K562 (cell line): ENCODE data around the gene MAST1. TPM values are rescaled to one million over a fixed set of nuclear protein-coding genes. Genes with fewer than 3 reads are reported as not detected.
A peak's percentile ranks its signal among the peaks of the same experiment; 100 is the strongest.

Source experiments
- CBX8 ChIP-seq: fragments of 200-600 bp; sonication (generic); IDR thresholded peaks from 2 replicates; pipeline ENCODE4 v1.6.1; 2012; ENCODE audit warnings: borderline replicate concordance, mixed run types, low read depth, mild to moderate bottlenecking, moderate library complexity, mixed read lengths, low read length, control low read depth, inconsistent platforms; ENCODE audit not compliant: poor library complexity, severe bottlenecking; ENCODE audit errors: extremely low read depth
- EP300 ChIP-seq: IDR thresholded peaks from 2 replicates; pipeline ENCODE4 v1.6.1; 2012; ENCODE audit warnings: low read length, improper control_type of control experiment
- JUN ChIP-seq, 2 experiments: sonication (generic) in 1 of 2; formaldehyde crosslinking in 1 of 2; IDR thresholded peaks; 2 replicates each; pipeline versions ENCODE4 v1.6.1 to v1.8.0; 2012 to 2022; ENCODE audit warnings: borderline replicate concordance in 2 of 2, mild to moderate bottlenecking in 2 of 2, improper control_type of control experiment in 1 of 2, low read depth in 1 of 2, low read length in 1 of 2, missing genetic modification reagents in 1 of 2
- MEF2A ChIP-seq: IDR thresholded peaks from 2 replicates; pipeline ENCODE4 v1.6.1; 2011; ENCODE audit warnings: low read depth, mild to moderate bottlenecking, low read length, moderate library complexity; ENCODE audit not compliant: control insufficient read depth
- NELFE ChIP-seq: IDR thresholded peaks from 2 replicates; pipeline ENCODE4 v1.6.1; 2011; ENCODE audit warnings: mild to moderate bottlenecking; ENCODE audit not compliant: insufficient read depth, insufficient read length
- NRF1 ChIP-seq, 2 experiments: fragments of 450-650 bp; IDR thresholded peaks in 1 of 2; conservative IDR thresholded peaks in 1 of 2; 2 replicates each; pipeline ENCODE4 v1.6.1; 2014; ENCODE audit warnings: mild to moderate bottlenecking in 2 of 2
- PCBP1 ChIP-seq: fragments of 200-400 bp; formaldehyde crosslinking; IDR thresholded peaks from 2 replicates; pipeline ENCODE4 v1.6.1; 2018; ENCODE audit warnings: mild to moderate bottlenecking, low read depth, low read length; ENCODE audit not compliant: poor library complexity, severe bottlenecking
- RBM14 ChIP-seq: fragments of 200-400 bp; formaldehyde crosslinking; IDR thresholded peaks from 2 replicates; pipeline ENCODE4 v1.6.1; 2018; ENCODE audit warnings: low read depth, mild to moderate bottlenecking, low read length, moderate library complexity, borderline replicate concordance; ENCODE audit not compliant: insufficient read depth
- SOX6 ChIP-seq: fragments of 450-650 bp; IDR thresholded peaks from 2 replicates; pipeline ENCODE4 v1.6.1; 2014; ENCODE audit warnings: mild to moderate bottlenecking
- TCFL5 ChIP-seq: fragments of 250-450 bp; sonication (Bioruptor Pico); conservative IDR thresholded peaks from 2 replicates; pipeline ENCODE4 v1.6.1; 2021; ENCODE audit warnings: mild to moderate bottlenecking, moderate library complexity, matching md5 sums
- ZEB2 ChIP-seq: fragments of 450-650 bp; IDR thresholded peaks from 2 replicates; pipeline ENCODE4 v1.6.1; 2016
- ZKSCAN8 ChIP-seq: fragments of 200-800 bp; sonication (Bioruptor generic); IDR thresholded peaks from 2 replicates; pipeline ENCODE4 v1.6.1; 2016; ENCODE audit warnings: missing genetic modification characterization, missing compliant biosample characterization
- ZNF586 ChIP-seq: fragments of 450-650 bp; formaldehyde crosslinking; conservative IDR thresholded peaks from 2 replicates; pipeline ENCODE4 v1.4.0; 2020; ENCODE audit warnings: mild to moderate bottlenecking, moderate library complexity
- ZNF830 ChIP-seq: fragments of 250-450 bp; sonication (Bioruptor Pico); IDR thresholded peaks from 2 replicates; pipeline ENCODE4 v1.5.0; 2021; ENCODE audit warnings: mild to moderate bottlenecking
- polyA plus RNA-seq, 8 experiments: library from polyadenylated mRNA; depleted of rRNA in 4 of 8; stranded (reverse) in 5 of 8; unstranded in 3 of 8; fragments of >200 nt; fragmentation: Nextera tagmentation in 2 of 8; fragmentation: Illumina TruSeq in 1 of 8; extraction: Ambion mirVana in 2 of 8; extraction: Trizol in 1 of 8; gene quantifications; 2 replicates each; pipeline versions ENCODE4 v1.2.1 to v1.2.3, GENCODE V29; 2011 to 2014; ENCODE audit warnings: inconsistent platforms in 1 of 8, missing spikeins in 1 of 8
- total RNA-seq, 7 experiments: library from RNA; depleted of rRNA in 6 of 7; stranded (reverse); fragments of >200 nt in 6 of 7; fragmentation: Illumina TruSeq in 2 of 7; extraction: Trizol in 2 of 7; gene quantifications; 2 replicates each; pipeline versions ENCODE4 v1.2.1 to v1.2.3, GENCODE V29; 2011 to 2021; ENCODE audit warnings: low replicate concordance in 1 of 7
- TF ChIP-seq, protein P1 (sequence below): fragments of 250-450 bp; sonication (Bioruptor Pico); IDR thresholded peaks from 2 replicates; pipeline ENCODE4 v1.8.0; 2021; ENCODE audit warnings: mild to moderate bottlenecking, moderate library complexity
- TF ChIP-seq, protein P2 (sequence below), 2 experiments: fragments of 450-650 bp; IDR thresholded peaks; 2 replicates each; pipeline ENCODE4 v1.6.1; 2016
- TF ChIP-seq, protein P3 (sequence below): fragments of 450-650 bp; formaldehyde crosslinking; conservative IDR thresholded peaks from 2 replicates; pipeline ENCODE4 v1.4.0; 2022; ENCODE audit warnings: mild to moderate bottlenecking, missing genetic modification characterization
- TF ChIP-seq, protein P4 (sequence below), 3 experiments: fragments of 200-800 bp in 1 of 3; fragments of 250-450 bp in 1 of 3; fragments of 450-650 bp in 1 of 3; sonication (Bioruptor Pico) in 1 of 3; sonication (Bioruptor generic) in 1 of 3; formaldehyde crosslinking in 1 of 3; IDR thresholded peaks; 2 replicates each; pipeline versions ENCODE4 v1.6.1 to v1.8.0; 2016 to 2022; ENCODE audit warnings: mild to moderate bottlenecking in 2 of 3, missing genetic modification characterization in 2 of 3, missing compliant biosample characterization in 1 of 3, moderate library complexity in 1 of 3

Gene MAST1
- total and polyA plus RNA-seq, 9 of the 15 experiments (the other 6 are each of a cell fraction or from before 2014, with no cell fraction given) = 0.48 to 10.3 (median 3.9) TPM

DNA sequence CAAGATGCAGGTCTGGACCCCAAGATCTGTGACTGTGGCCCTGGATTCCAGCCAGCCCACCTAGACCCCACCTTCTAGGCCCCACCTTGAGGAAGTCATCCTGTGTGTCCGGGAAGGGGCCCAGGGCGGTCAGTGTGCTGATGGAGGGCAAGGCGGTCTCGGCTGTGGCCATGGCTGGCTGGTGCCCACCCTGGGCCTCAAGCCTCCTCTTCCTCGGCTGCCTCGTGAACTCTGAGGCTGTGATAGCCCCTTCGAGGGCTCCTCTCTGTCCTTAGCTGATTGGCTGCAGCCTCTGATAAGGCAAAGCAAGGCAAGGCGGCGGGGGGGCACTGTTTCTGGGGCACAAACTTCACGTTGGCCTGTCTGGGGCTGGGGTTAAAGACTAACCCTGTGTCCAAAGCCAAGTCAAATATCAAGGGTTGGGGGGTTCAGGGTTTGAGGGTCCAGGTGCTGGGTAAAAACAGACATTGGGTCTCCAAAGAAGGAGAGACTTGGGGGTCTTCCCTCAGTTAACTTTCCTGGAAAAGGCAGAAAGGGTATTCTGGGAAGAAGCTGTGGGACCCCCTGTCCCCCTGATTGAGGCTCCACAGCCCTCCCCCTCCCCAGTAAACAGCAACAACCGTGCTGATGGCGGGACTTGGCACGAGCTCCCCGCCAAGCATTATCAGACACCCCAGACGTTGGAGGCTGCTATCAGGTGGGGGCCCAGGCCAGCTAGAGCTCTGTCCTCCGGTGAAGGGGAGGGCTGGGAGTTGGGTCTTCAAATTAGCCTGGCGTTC lies 48.8 kb downstream of the MAST1 start, which contains the start of gene KLF1 (continued):
- TF ChIP-seq ZKSCAN8 (CRISPR knock-in tag) (peak; percentile 23; the same call in 1 of the 2 replicates), ZNF830 (CRISPR knock-in tag) (no peak), MEF2A (no peak), ZEB2 (no peak), NELFE (no peak), RBM14 (no peak), JUN (IDR thresholded peaks at IDR 0.05; ENCODE audit: borderline replicate concordance, low read depth, low read length) (no peak), JUN (CRISPR knock-in tag; IDR thresholded peaks at IDR 0.05; ENCODE audit: borderline replicate concordance) (no peak), PCBP1 (no peak), NRF1 (conservative IDR thresholded peaks at IDR 0.05 in 1 of 2, IDR thresholded peaks at IDR 0.05 in 1 of 2) (no peak), EP300 (peak; percentile 90), CBX8 (no peak), SOX6 (peak; percentile 79), TCFL5 (no peak), ZNF586 (CRISPR knock-in tag) (no peak)
- TF ChIP-seq, protein P1, sequence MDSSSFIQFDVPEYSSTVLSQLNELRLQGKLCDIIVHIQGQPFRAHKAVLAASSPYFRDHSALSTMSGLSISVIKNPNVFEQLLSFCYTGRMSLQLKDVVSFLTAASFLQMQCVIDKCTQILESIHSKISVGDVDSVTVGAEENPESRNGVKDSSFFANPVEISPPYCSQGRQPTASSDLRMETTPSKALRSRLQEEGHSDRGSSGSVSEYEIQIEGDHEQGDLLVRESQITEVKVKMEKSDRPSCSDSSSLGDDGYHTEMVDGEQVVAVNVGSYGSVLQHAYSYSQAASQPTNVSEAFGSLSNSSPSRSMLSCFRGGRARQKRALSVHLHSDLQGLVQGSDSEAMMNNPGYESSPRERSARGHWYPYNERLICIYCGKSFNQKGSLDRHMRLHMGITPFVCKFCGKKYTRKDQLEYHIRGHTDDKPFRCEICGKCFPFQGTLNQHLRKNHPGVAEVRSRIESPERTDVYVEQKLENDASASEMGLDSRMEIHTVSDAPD (CRISPR knock-in tag) = no peak
- TF ChIP-seq, protein P2, sequence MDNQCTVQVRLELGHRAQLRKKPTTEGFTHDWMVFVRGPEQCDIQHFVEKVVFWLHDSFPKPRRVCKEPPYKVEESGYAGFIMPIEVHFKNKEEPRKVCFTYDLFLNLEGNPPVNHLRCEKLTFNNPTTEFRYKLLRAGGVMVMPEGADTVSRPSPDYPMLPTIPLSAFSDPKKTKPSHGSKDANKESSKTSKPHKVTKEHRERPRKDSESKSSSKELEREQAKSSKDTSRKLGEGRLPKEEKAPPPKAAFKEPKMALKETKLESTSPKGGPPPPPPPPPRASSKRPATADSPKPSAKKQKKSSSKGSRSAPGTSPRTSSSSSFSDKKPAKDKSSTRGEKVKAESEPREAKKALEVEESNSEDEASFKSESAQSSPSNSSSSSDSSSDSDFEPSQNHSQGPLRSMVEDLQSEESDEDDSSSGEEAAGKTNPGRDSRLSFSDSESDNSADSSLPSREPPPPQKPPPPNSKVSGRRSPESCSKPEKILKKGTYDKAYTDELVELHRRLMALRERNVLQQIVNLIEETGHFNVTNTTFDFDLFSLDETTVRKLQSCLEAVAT (IDR thresholded peaks at IDR 0.05) = peak in 1 of 2 experiments; percentile 63; a peak in 2 of 4 replicates
- TF ChIP-seq, protein P3, sequence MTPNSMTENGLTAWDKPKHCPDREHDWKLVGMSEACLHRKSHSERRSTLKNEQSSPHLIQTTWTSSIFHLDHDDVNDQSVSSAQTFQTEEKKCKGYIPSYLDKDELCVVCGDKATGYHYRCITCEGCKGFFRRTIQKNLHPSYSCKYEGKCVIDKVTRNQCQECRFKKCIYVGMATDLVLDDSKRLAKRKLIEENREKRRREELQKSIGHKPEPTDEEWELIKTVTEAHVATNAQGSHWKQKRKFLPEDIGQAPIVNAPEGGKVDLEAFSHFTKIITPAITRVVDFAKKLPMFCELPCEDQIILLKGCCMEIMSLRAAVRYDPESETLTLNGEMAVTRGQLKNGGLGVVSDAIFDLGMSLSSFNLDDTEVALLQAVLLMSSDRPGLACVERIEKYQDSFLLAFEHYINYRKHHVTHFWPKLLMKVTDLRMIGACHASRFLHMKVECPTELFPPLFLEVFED = no peak
- TF ChIP-seq, protein P4, sequence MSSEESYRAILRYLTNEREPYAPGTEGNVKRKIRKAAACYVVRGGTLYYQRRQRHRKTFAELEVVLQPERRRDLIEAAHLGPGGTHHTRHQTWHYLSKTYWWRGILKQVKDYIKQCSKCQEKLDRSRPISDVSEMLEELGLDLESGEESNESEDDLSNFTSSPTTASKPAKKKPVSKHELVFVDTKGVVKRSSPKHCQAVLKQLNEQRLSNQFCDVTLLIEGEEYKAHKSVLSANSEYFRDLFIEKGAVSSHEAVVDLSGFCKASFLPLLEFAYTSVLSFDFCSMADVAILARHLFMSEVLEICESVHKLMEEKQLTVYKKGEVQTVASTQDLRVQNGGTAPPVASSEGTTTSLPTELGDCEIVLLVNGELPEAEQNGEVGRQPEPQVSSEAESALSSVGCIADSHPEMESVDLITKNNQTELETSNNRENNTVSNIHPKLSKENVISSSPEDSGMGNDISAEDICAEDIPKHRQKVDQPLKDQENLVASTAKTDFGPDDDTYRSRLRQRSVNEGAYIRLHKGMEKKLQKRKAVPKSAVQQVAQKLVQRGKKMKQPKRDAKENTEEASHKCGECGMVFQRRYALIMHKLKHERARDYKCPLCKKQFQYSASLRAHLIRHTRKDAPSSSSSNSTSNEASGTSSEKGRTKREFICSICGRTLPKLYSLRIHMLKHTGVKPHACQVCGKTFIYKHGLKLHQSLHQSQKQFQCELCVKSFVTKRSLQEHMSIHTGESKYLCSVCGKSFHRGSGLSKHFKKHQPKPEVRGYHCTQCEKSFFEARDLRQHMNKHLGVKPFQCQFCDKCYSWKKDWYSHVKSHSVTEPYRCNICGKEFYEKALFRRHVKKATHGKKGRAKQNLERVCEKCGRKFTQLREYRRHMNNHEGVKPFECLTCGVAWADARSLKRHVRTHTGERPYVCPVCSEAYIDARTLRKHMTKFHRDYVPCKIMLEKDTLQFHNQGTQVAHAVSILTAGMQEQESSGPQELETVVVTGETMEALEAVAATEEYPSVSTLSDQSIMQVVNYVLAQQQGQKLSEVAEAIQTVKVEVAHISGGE (CRISPR knock-in tag; IDR thresholded peaks at IDR 0.05) = peak in 1 of 3 experiments; percentile 79; a peak in 1 of 6 replicates
